IMR-90 (cell line): ENCODE results near the gene MORC2. TPM values are rescaled to one million over a fixed set of nuclear protein-coding genes. Genes with fewer than 3 reads are reported as not detected.

Source experiments
- ATAC-seq: fragments of 200-7000 bp; cut with Tn5 transposase; 2 replicates; pipeline ENCODE4 v1.9.1; 2020; ENCODE audit warnings: low read depth, mild to moderate bottlenecking, moderate library complexity
- BruUV-seq: library from RNA; stranded (reverse); fragments of 400-500 nt; replicated peaks from 2 replicates; lab custom pipeline; 2021; lab: Mats Ljungman, UMichigan
- CTCF ChIA-PET: fragments of 300-600 bp; formaldehyde crosslinking; extraction: SDS; loops from one replicate; lab custom pipeline; 2021; ENCODE audit warnings: antibody characterized with exemption; lab: Yijun Ruan, JAX
- POLR2A ChIA-PET: fragments of 300-600 bp; sonication (Branson Sonifier 250); formaldehyde crosslinking; loops from one replicate; lab custom pipeline; 2022; ENCODE audit warnings: antibody characterized with exemption; ENCODE audit not compliant: unreplicated experiment; lab: Charles Lee
- DNase-seq: peaks from one replicate; pipeline ENCODE4 v3.0.0; 2013
- H2AFZ ChIP-seq: replicated peaks from 2 replicates; pipeline ENCODE3; 2013; ENCODE audit warnings: low read length, mild to moderate bottlenecking; ENCODE audit not compliant: poor library complexity
- H2AK5ac ChIP-seq: 2 replicates; pipeline ENCODE4 v1.6.1; 2013; ENCODE audit warnings: low read depth, low read length, inconsistent platforms
- H2AK9ac ChIP-seq: replicated peaks from 2 replicates; pipeline ENCODE3; 2013; ENCODE audit warnings: mild to moderate bottlenecking, low read depth, low read length, moderate library complexity; ENCODE audit not compliant: poor library complexity
- H2BK120ac ChIP-seq: 2 replicates; pipeline ENCODE4 v1.6.1; 2013; ENCODE audit warnings: low read depth, low read length, inconsistent platforms
- H2BK15ac ChIP-seq: 3 replicates; pipeline ENCODE4 v1.6.1; 2013; ENCODE audit warnings: low read depth, low read length, inconsistent platforms
- H2BK20ac ChIP-seq: 2 replicates; pipeline ENCODE4 v1.6.1; 2013; ENCODE audit warnings: low read depth, mild to moderate bottlenecking, inconsistent platforms, low read length, moderate library complexity
- H2BK5ac ChIP-seq: 2 replicates; pipeline ENCODE4 v1.6.1; 2013; ENCODE audit warnings: mild to moderate bottlenecking, low read depth, low read length, inconsistent platforms; ENCODE audit not compliant: poor library complexity, severe bottlenecking
- H3K14ac ChIP-seq: replicated peaks from 2 replicates; pipeline ENCODE4 v1.6.1; 2013; ENCODE audit warnings: low read depth, low read length, inconsistent platforms
- H3K18ac ChIP-seq: 2 replicates; pipeline ENCODE4 v1.6.1; 2013; ENCODE audit warnings: low read depth, low read length, control low read depth
- H3K23ac ChIP-seq: 2 replicates; pipeline ENCODE4 v1.6.1; 2013; ENCODE audit warnings: low read depth, low read length, inconsistent platforms
- H3K27ac ChIP-seq: 2 replicates; pipeline ENCODE4 v1.5.1; 2013; ENCODE audit warnings: mild to moderate bottlenecking, control low read depth, low read length; ENCODE audit not compliant: insufficient read depth
- H3K27me3 ChIP-seq: 2 replicates; pipeline ENCODE4 v1.6.1; 2013; ENCODE audit warnings: low read length; ENCODE audit not compliant: control insufficient read depth, insufficient read depth
- H3K36me3 ChIP-seq: 2 replicates; pipeline ENCODE4 v1.6.1; 2013; ENCODE audit warnings: low read length, mixed read lengths; ENCODE audit not compliant: control insufficient read depth, insufficient read depth
- H3K4ac ChIP-seq: 2 replicates; pipeline ENCODE4 v1.6.1; 2013; ENCODE audit warnings: low read depth, low read length, inconsistent platforms
- H3K4me1 ChIP-seq: 2 replicates; pipeline ENCODE4 v1.6.1; 2013; ENCODE audit warnings: low read length, mixed read lengths; ENCODE audit not compliant: control insufficient read depth, insufficient read depth
- H3K4me2 ChIP-seq: 2 replicates; pipeline ENCODE4 v1.6.1; 2013; ENCODE audit warnings: low read depth, mild to moderate bottlenecking, control low read depth, low read length, moderate library complexity
- H3K4me3 ChIP-seq: 2 replicates; pipeline ENCODE4 v1.5.1; 2013; ENCODE audit warnings: low read depth, mild to moderate bottlenecking, control low read depth, low read length, moderate library complexity; ENCODE audit not compliant: insufficient read depth
- H3K56ac ChIP-seq: 2 replicates; pipeline ENCODE4 v1.6.1; 2013; ENCODE audit warnings: low read length, inconsistent platforms; ENCODE audit not compliant: insufficient read depth; ENCODE audit errors: extremely low read depth
- H3K79me1 ChIP-seq, 2 experiments: 2 replicates each; pipeline ENCODE4 v1.6.1; 2013; ENCODE audit warnings: low read length in 2 of 2, inconsistent platforms in 1 of 2, low read depth in 1 of 2
- H3K9ac ChIP-seq: 2 replicates; pipeline ENCODE4 v1.6.1; 2013; ENCODE audit warnings: low read depth, low read length, control low read depth
- H3K9me1 ChIP-seq: 2 replicates; pipeline ENCODE4 v1.6.1; 2013; ENCODE audit warnings: low read length, inconsistent platforms; ENCODE audit not compliant: insufficient read depth
- H3K9me3 ChIP-seq: 2 replicates; pipeline ENCODE4 v1.6.1; 2013; ENCODE audit warnings: low read length; ENCODE audit not compliant: control insufficient read depth, insufficient read depth
- H4K20me1 ChIP-seq: 2 replicates; pipeline ENCODE4 v1.6.1; 2013; ENCODE audit warnings: low read length, inconsistent platforms; ENCODE audit not compliant: insufficient read depth
- H4K5ac ChIP-seq: 2 replicates; pipeline ENCODE4 v1.6.1; 2013; ENCODE audit warnings: mild to moderate bottlenecking, low read depth, low read length, control low read depth
- H4K8ac ChIP-seq, 2 experiments: 2 replicates each; pipeline ENCODE4 v1.6.1; 2013; ENCODE audit warnings: low read depth in 2 of 2, low read length in 2 of 2, control low read depth in 1 of 2, inconsistent platforms in 1 of 2
- H4K91ac ChIP-seq: 2 replicates; pipeline ENCODE4 v1.6.1; 2013; ENCODE audit warnings: low read depth, low read length, inconsistent platforms; ENCODE audit not compliant: insufficient read depth
- CEBPB ChIP-seq: IDR thresholded peaks from 2 replicates; pipeline ENCODE4 v1.6.1; 2012; ENCODE audit warnings: low read depth, low read length, improper control_type of control experiment
- CHD1 ChIP-seq: IDR thresholded peaks from 2 replicates; pipeline ENCODE4 v1.6.1; 2012; ENCODE audit warnings: low read depth, low read length, improper control_type of control experiment
- MAFK ChIP-seq: IDR thresholded peaks from 2 replicates; pipeline ENCODE4 v1.6.1; 2012; ENCODE audit warnings: low read depth, low read length, improper control_type of control experiment
- MXI1 ChIP-seq: IDR thresholded peaks from 2 replicates; pipeline ENCODE4 v1.6.1; 2012; ENCODE audit warnings: low read depth, mild to moderate bottlenecking, low read length, moderate library complexity, borderline replicate concordance
- NFE2L2 ChIP-seq: fragments of 150-350 bp; IDR thresholded peaks from 2 replicates; pipeline ENCODE4 v1.6.1; 2016; ENCODE audit warnings: low read depth, mild to moderate bottlenecking, low read length
- POLR2A ChIP-seq: IDR thresholded peaks from 2 replicates; pipeline ENCODE4 v1.6.1; 2012; ENCODE audit warnings: mild to moderate bottlenecking, low read depth, low read length
- RAD21 ChIP-seq: IDR thresholded peaks from 2 replicates; pipeline ENCODE4 v1.6.1; 2012; ENCODE audit warnings: low read length, improper control_type of control experiment
- RCOR1 ChIP-seq: IDR thresholded peaks from 2 replicates; pipeline ENCODE4 v1.6.1; 2012; ENCODE audit warnings: mild to moderate bottlenecking, low read length, improper control_type of control experiment; ENCODE audit not compliant: insufficient replicate concordance
- WGBS, 2 experiments: methylation state at CpG; one replicate each; pipeline versions ENCODE4 v1.1.5 to v1.1.7; 2013; ENCODE audit warnings: missing lambda C conversion rate in 2 of 2; ENCODE audit not compliant: insufficient read length in 1 of 2; ENCODE audit errors: extremely low coverage in 2 of 2; 5-methylcytosine and 5-hydroxymethylcytosine counted together
- dilution Hi-C: fragments of 300-500 bp; cut with HindIII; formaldehyde crosslinking; loops from one replicate; pipeline ENCODE4 v1.14.3; 2018; ENCODE audit warnings: low sequenced_read_pairs; ENCODE audit not compliant: unreplicated experiment
- in situ Hi-C: fragments of 300-500 bp; cut with MboI; formaldehyde crosslinking; loops from 3 replicates; pipeline ENCODE4 v1.14.3; 2019; ENCODE audit warnings: low sequenced_read_pairs, inconsistent platforms, mixed read lengths
- intact Hi-C: fragments of 100-400 bp; cut with micrococcal nuclease; formaldehyde crosslinking; loops from 2 replicates; pipeline ENCODE4 v1.10.0; 2022
- polyA plus RNA-seq, 3 experiments: library from polyadenylated mRNA; depleted of rRNA; stranded (reverse); fragments of >200 nt; gene quantifications; 2 replicates each; pipeline ENCODE4 v1.2.3, GENCODE V29; 2012; ENCODE audit warnings: low replicate concordance in 1 of 3
- total RNA-seq: library from RNA; depleted of rRNA; stranded (reverse); fragments of >200 nt; gene quantifications from 2 replicates; pipeline ENCODE4 v1.2.3, GENCODE V29; 2012
- TF ChIP-seq, protein P1 (sequence below): conservative IDR thresholded peaks from 2 replicates; pipeline ENCODE4 v1.5.1; 2012; ENCODE audit warnings: mild to moderate bottlenecking, low read depth, low read length, improper control_type of control experiment
- TF ChIP-seq, protein P2 (sequence below): fragments of 150-350 bp; IDR thresholded peaks from 2 replicates; pipeline ENCODE4 v1.6.1; 2017; ENCODE audit warnings: mild to moderate bottlenecking, antibody characterized with exemption, low read length, low read depth

MORC2 gene
- total and polyA plus RNA-seq, 2 of the 4 experiments (the other 2 are of a cell fraction) = 15.8 to 24.7 TPM

DNA sequence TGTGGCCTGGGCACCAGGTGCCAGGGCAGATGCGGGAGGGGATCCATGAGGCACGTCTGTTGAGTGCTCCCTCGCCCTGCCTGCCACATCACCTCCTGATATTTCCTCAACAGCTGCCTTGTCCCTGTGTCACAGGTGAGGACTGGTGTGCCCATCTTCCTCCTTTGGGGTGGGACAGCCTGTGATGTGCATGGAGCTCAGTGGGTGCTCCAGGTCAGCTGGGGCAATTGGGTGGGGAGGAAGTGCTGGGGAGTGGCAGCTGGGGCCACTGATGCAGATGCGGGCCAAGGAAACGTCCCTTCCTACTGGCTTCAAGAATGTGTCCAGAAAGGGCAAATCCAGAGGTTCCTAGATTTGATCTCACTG lies 83.6 kb downstream of the MORC2 start:
- Histone ChIP-seq H3K4me2 (no peak overlapping the region), H3K4me3 (no peak overlapping the region), H2BK5ac (no peak overlapping the region), H4K5ac (no peak overlapping the region), H3K27ac (no peak overlapping the region), H3K79me1 (no peaks in the 10 kb centered on the region), H2BK15ac (no peak overlapping the region), H3K23ac (no peak overlapping the region), H3K9me1 (no peaks in the 10 kb centered on the region), H3K27me3 (no peaks in the 10 kb centered on the region; the same call in 1 of the 2 replicates), H3K18ac (no peak overlapping the region), H3K9me3 (no peaks in the 10 kb centered on the region), H3K4ac (no peak overlapping the region), H3K4me1 (no peaks in the 10 kb centered on the region), H2BK120ac (no peak overlapping the region), H2BK20ac (no peak overlapping the region), H3K36me3 (no peaks in the 10 kb centered on the region), H2AK9ac (no peak overlapping the region), H3K14ac (no peak overlapping the region), H4K20me1 (no peaks in the 10 kb centered on the region), H4K8ac (no peak overlapping the region), H3K56ac (no peak overlapping the region), H2AK5ac (no peak overlapping the region), H3K9ac (no peak overlapping the region), H4K91ac (no peak overlapping the region), H2AFZ (peak overlapping the region; percentile 21)
- TF ChIP-seq NFE2L2 (no peak), MXI1 (no peak), RAD21 (no peak), RCOR1 (no peak), CEBPB (no peak), CHD1 (no peak), POLR2A (no peak), MAFK (no peak)
- TF ChIP-seq, protein P1, sequence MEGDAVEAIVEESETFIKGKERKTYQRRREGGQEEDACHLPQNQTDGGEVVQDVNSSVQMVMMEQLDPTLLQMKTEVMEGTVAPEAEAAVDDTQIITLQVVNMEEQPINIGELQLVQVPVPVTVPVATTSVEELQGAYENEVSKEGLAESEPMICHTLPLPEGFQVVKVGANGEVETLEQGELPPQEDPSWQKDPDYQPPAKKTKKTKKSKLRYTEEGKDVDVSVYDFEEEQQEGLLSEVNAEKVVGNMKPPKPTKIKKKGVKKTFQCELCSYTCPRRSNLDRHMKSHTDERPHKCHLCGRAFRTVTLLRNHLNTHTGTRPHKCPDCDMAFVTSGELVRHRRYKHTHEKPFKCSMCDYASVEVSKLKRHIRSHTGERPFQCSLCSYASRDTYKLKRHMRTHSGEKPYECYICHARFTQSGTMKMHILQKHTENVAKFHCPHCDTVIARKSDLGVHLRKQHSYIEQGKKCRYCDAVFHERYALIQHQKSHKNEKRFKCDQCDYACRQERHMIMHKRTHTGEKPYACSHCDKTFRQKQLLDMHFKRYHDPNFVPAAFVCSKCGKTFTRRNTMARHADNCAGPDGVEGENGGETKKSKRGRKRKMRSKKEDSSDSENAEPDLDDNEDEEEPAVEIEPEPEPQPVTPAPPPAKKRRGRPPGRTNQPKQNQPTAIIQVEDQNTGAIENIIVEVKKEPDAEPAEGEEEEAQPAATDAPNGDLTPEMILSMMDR = no peak
- TF ChIP-seq, protein P2, sequence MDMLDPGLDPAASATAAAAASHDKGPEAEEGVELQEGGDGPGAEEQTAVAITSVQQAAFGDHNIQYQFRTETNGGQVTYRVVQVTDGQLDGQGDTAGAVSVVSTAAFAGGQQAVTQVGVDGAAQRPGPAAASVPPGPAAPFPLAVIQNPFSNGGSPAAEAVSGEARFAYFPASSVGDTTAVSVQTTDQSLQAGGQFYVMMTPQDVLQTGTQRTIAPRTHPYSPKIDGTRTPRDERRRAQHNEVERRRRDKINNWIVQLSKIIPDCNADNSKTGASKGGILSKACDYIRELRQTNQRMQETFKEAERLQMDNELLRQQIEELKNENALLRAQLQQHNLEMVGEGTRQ = no peak
- ATAC-seq (no peak), DNase-seq (no peak)
- CTCF ChIA-PET = no interaction called here
- intact Hi-C loops (no loop called here), dilution Hi-C loops (no loop called here), in situ Hi-C loops (no loop called here)
- BruUV-seq = no TSS peak
- WGBS, 2 experiments = no CpG with 5 or more reads among the region's 5 CpGs
- POLR2A ChIA-PET = no interaction called here
